Measurements from ENCODE around the gene C9orf43.

GRCh38 chr9:113409481-113409880 is 1.1 kb upstream of the C9orf43 start:
- TF ChIP-seq, protein P1, sequence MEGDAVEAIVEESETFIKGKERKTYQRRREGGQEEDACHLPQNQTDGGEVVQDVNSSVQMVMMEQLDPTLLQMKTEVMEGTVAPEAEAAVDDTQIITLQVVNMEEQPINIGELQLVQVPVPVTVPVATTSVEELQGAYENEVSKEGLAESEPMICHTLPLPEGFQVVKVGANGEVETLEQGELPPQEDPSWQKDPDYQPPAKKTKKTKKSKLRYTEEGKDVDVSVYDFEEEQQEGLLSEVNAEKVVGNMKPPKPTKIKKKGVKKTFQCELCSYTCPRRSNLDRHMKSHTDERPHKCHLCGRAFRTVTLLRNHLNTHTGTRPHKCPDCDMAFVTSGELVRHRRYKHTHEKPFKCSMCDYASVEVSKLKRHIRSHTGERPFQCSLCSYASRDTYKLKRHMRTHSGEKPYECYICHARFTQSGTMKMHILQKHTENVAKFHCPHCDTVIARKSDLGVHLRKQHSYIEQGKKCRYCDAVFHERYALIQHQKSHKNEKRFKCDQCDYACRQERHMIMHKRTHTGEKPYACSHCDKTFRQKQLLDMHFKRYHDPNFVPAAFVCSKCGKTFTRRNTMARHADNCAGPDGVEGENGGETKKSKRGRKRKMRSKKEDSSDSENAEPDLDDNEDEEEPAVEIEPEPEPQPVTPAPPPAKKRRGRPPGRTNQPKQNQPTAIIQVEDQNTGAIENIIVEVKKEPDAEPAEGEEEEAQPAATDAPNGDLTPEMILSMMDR (IDR thresholded peaks at IDR 0.05; ENCODE audit: borderline replicate concordance, extremely low read depth, low read length, poor library complexity, severe bottlenecking) = no peak
- TF ChIP-seq EZH2 (IDR thresholded peaks at IDR 0.05; ENCODE audit: borderline replicate concordance, low read depth, low read length, severe bottlenecking) = no peak

Measured in DND-41 (cell line).